IMR-90 (cell line): ENCODE results near the gene IGF1R. TPM values are rescaled to one million over a fixed set of nuclear protein-coding genes. Genes with fewer than 3 reads are reported as not detected.

Source experiments
- ATAC-seq: fragments of 200-7000 bp; cut with Tn5 transposase; 2 replicates; pipeline ENCODE4 v1.9.1; 2020; ENCODE audit warnings: low read depth, mild to moderate bottlenecking, moderate library complexity
- BruUV-seq: library from RNA; stranded (reverse); fragments of 400-500 nt; replicated peaks from 2 replicates; lab custom pipeline; 2021; lab: Mats Ljungman, UMichigan
- CTCF ChIA-PET: fragments of 300-600 bp; formaldehyde crosslinking; extraction: SDS; loops from one replicate; lab custom pipeline; 2021; ENCODE audit warnings: antibody characterized with exemption; lab: Yijun Ruan, JAX
- POLR2A ChIA-PET: fragments of 300-600 bp; sonication (Branson Sonifier 250); formaldehyde crosslinking; loops from one replicate; lab custom pipeline; 2022; ENCODE audit warnings: antibody characterized with exemption; ENCODE audit not compliant: unreplicated experiment; lab: Charles Lee
- DNase-seq: peaks from one replicate; pipeline ENCODE4 v3.0.0; 2013
- H2AFZ ChIP-seq: replicated peaks from 2 replicates; pipeline ENCODE3; 2013; ENCODE audit warnings: low read length, mild to moderate bottlenecking; ENCODE audit not compliant: poor library complexity
- H2AK5ac ChIP-seq: 2 replicates; pipeline ENCODE4 v1.6.1; 2013; ENCODE audit warnings: low read depth, low read length, inconsistent platforms
- H2AK9ac ChIP-seq: replicated peaks from 2 replicates; pipeline ENCODE3; 2013; ENCODE audit warnings: mild to moderate bottlenecking, low read depth, low read length, moderate library complexity; ENCODE audit not compliant: poor library complexity
- H2BK120ac ChIP-seq: 2 replicates; pipeline ENCODE4 v1.6.1; 2013; ENCODE audit warnings: low read depth, low read length, inconsistent platforms
- H2BK15ac ChIP-seq: 3 replicates; pipeline ENCODE4 v1.6.1; 2013; ENCODE audit warnings: low read depth, low read length, inconsistent platforms
- H2BK20ac ChIP-seq: 2 replicates; pipeline ENCODE4 v1.6.1; 2013; ENCODE audit warnings: low read depth, mild to moderate bottlenecking, inconsistent platforms, low read length, moderate library complexity
- H2BK5ac ChIP-seq: 2 replicates; pipeline ENCODE4 v1.6.1; 2013; ENCODE audit warnings: mild to moderate bottlenecking, low read depth, low read length, inconsistent platforms; ENCODE audit not compliant: poor library complexity, severe bottlenecking
- H3K14ac ChIP-seq: replicated peaks from 2 replicates; pipeline ENCODE4 v1.6.1; 2013; ENCODE audit warnings: low read depth, low read length, inconsistent platforms
- H3K18ac ChIP-seq: 2 replicates; pipeline ENCODE4 v1.6.1; 2013; ENCODE audit warnings: low read depth, low read length, control low read depth
- H3K23ac ChIP-seq: 2 replicates; pipeline ENCODE4 v1.6.1; 2013; ENCODE audit warnings: low read depth, low read length, inconsistent platforms
- H3K27ac ChIP-seq: 2 replicates; pipeline ENCODE4 v1.5.1; 2013; ENCODE audit warnings: mild to moderate bottlenecking, control low read depth, low read length; ENCODE audit not compliant: insufficient read depth
- H3K27me3 ChIP-seq: 2 replicates; pipeline ENCODE4 v1.6.1; 2013; ENCODE audit warnings: low read length; ENCODE audit not compliant: control insufficient read depth, insufficient read depth
- H3K36me3 ChIP-seq: 2 replicates; pipeline ENCODE4 v1.6.1; 2013; ENCODE audit warnings: low read length, mixed read lengths; ENCODE audit not compliant: control insufficient read depth, insufficient read depth
- H3K4ac ChIP-seq: 2 replicates; pipeline ENCODE4 v1.6.1; 2013; ENCODE audit warnings: low read depth, low read length, inconsistent platforms
- H3K4me1 ChIP-seq: 2 replicates; pipeline ENCODE4 v1.6.1; 2013; ENCODE audit warnings: low read length, mixed read lengths; ENCODE audit not compliant: control insufficient read depth, insufficient read depth
- H3K4me2 ChIP-seq: 2 replicates; pipeline ENCODE4 v1.6.1; 2013; ENCODE audit warnings: low read depth, mild to moderate bottlenecking, control low read depth, low read length, moderate library complexity
- H3K4me3 ChIP-seq: 2 replicates; pipeline ENCODE4 v1.5.1; 2013; ENCODE audit warnings: low read depth, mild to moderate bottlenecking, control low read depth, low read length, moderate library complexity; ENCODE audit not compliant: insufficient read depth
- H3K56ac ChIP-seq: 2 replicates; pipeline ENCODE4 v1.6.1; 2013; ENCODE audit warnings: low read length, inconsistent platforms; ENCODE audit not compliant: insufficient read depth; ENCODE audit errors: extremely low read depth
- H3K79me1 ChIP-seq, 2 experiments: 2 replicates each; pipeline ENCODE4 v1.6.1; 2013; ENCODE audit warnings: low read length in 2 of 2, inconsistent platforms in 1 of 2, low read depth in 1 of 2
- H3K9ac ChIP-seq: 2 replicates; pipeline ENCODE4 v1.6.1; 2013; ENCODE audit warnings: low read depth, low read length, control low read depth
- H3K9me1 ChIP-seq: 2 replicates; pipeline ENCODE4 v1.6.1; 2013; ENCODE audit warnings: low read length, inconsistent platforms; ENCODE audit not compliant: insufficient read depth
- H3K9me3 ChIP-seq: 2 replicates; pipeline ENCODE4 v1.6.1; 2013; ENCODE audit warnings: low read length; ENCODE audit not compliant: control insufficient read depth, insufficient read depth
- H4K20me1 ChIP-seq: 2 replicates; pipeline ENCODE4 v1.6.1; 2013; ENCODE audit warnings: low read length, inconsistent platforms; ENCODE audit not compliant: insufficient read depth
- H4K5ac ChIP-seq: 2 replicates; pipeline ENCODE4 v1.6.1; 2013; ENCODE audit warnings: mild to moderate bottlenecking, low read depth, low read length, control low read depth
- H4K8ac ChIP-seq, 2 experiments: 2 replicates each; pipeline ENCODE4 v1.6.1; 2013; ENCODE audit warnings: low read depth in 2 of 2, low read length in 2 of 2, control low read depth in 1 of 2, inconsistent platforms in 1 of 2
- H4K91ac ChIP-seq: 2 replicates; pipeline ENCODE4 v1.6.1; 2013; ENCODE audit warnings: low read depth, low read length, inconsistent platforms; ENCODE audit not compliant: insufficient read depth
- BHLHE40 ChIP-seq: fragments of 150-350 bp; IDR thresholded peaks from 2 replicates; pipeline ENCODE4 v1.6.1; 2016; ENCODE audit warnings: mild to moderate bottlenecking, low read depth, low read length
- CEBPB ChIP-seq: IDR thresholded peaks from 2 replicates; pipeline ENCODE4 v1.6.1; 2012; ENCODE audit warnings: low read depth, low read length, improper control_type of control experiment
- CHD1 ChIP-seq: IDR thresholded peaks from 2 replicates; pipeline ENCODE4 v1.6.1; 2012; ENCODE audit warnings: low read depth, low read length, improper control_type of control experiment
- FOS ChIP-seq: fragments of 150-350 bp; IDR thresholded peaks from 2 replicates; pipeline ENCODE4 v1.6.1; 2016; ENCODE audit warnings: low read depth, low read length
- MAFK ChIP-seq: IDR thresholded peaks from 2 replicates; pipeline ENCODE4 v1.6.1; 2012; ENCODE audit warnings: low read depth, low read length, improper control_type of control experiment
- MAZ ChIP-seq: IDR thresholded peaks from 2 replicates; pipeline ENCODE4 v1.6.1; 2012; ENCODE audit warnings: low read depth, mild to moderate bottlenecking, low read length, improper control_type of control experiment, moderate library complexity, borderline replicate concordance
- NFE2L2 ChIP-seq: fragments of 150-350 bp; IDR thresholded peaks from 2 replicates; pipeline ENCODE4 v1.6.1; 2016; ENCODE audit warnings: low read depth, mild to moderate bottlenecking, low read length
- POLR2A ChIP-seq: IDR thresholded peaks from 2 replicates; pipeline ENCODE4 v1.6.1; 2012; ENCODE audit warnings: mild to moderate bottlenecking, low read depth, low read length
- RAD21 ChIP-seq: IDR thresholded peaks from 2 replicates; pipeline ENCODE4 v1.6.1; 2012; ENCODE audit warnings: low read length, improper control_type of control experiment
- RCOR1 ChIP-seq: IDR thresholded peaks from 2 replicates; pipeline ENCODE4 v1.6.1; 2012; ENCODE audit warnings: mild to moderate bottlenecking, low read length, improper control_type of control experiment; ENCODE audit not compliant: insufficient replicate concordance
- RFX5 ChIP-seq: IDR thresholded peaks from 2 replicates; pipeline ENCODE4 v1.8.0; 2012; ENCODE audit warnings: low read depth, mild to moderate bottlenecking, low read length, moderate library complexity
- SMC3 ChIP-seq: fragments of 150-350 bp; IDR thresholded peaks from 2 replicates; pipeline ENCODE4 v1.6.1; 2016; ENCODE audit warnings: low read depth, mild to moderate bottlenecking, antibody characterized with exemption, low read length, moderate library complexity
- WGBS, 2 experiments: methylation state at CpG; one replicate each; pipeline versions ENCODE4 v1.1.5 to v1.1.7; 2013; ENCODE audit warnings: missing lambda C conversion rate in 2 of 2; ENCODE audit not compliant: insufficient read length in 1 of 2; ENCODE audit errors: extremely low coverage in 2 of 2; 5-methylcytosine and 5-hydroxymethylcytosine counted together
- dilution Hi-C: fragments of 300-500 bp; cut with HindIII; formaldehyde crosslinking; loops from one replicate; pipeline ENCODE4 v1.14.3; 2018; ENCODE audit warnings: low sequenced_read_pairs; ENCODE audit not compliant: unreplicated experiment
- in situ Hi-C: fragments of 300-500 bp; cut with MboI; formaldehyde crosslinking; loops from 3 replicates; pipeline ENCODE4 v1.14.3; 2019; ENCODE audit warnings: low sequenced_read_pairs, inconsistent platforms, mixed read lengths
- intact Hi-C: fragments of 100-400 bp; cut with micrococcal nuclease; formaldehyde crosslinking; loops from 2 replicates; pipeline ENCODE4 v1.10.0; 2022
- polyA plus RNA-seq, 3 experiments: library from polyadenylated mRNA; depleted of rRNA; stranded (reverse); fragments of >200 nt; gene quantifications; 2 replicates each; pipeline ENCODE4 v1.2.3, GENCODE V29; 2012; ENCODE audit warnings: low replicate concordance in 1 of 3
- total RNA-seq: library from RNA; depleted of rRNA; stranded (reverse); fragments of >200 nt; gene quantifications from 2 replicates; pipeline ENCODE4 v1.2.3, GENCODE V29; 2012
- TF ChIP-seq, protein P1 (sequence below): fragments of 150-350 bp; IDR thresholded peaks from 2 replicates; pipeline ENCODE4 v1.6.1; 2016; ENCODE audit warnings: low read depth, mild to moderate bottlenecking, low read length, moderate library complexity, borderline replicate concordance
- TF ChIP-seq, protein P2 (sequence below): conservative IDR thresholded peaks from 2 replicates; pipeline ENCODE4 v1.5.1; 2012; ENCODE audit warnings: mild to moderate bottlenecking, low read depth, low read length, improper control_type of control experiment
- TF ChIP-seq, protein P3 (sequence below): fragments of 150-350 bp; IDR thresholded peaks from 2 replicates; pipeline ENCODE4 v1.6.1; 2017; ENCODE audit warnings: mild to moderate bottlenecking, antibody characterized with exemption, low read length, low read depth

Gene IGF1R
- total and polyA plus RNA-seq, 2 of the 4 experiments (the other 2 are of a cell fraction): 24.0 to 24.9 TPM

DNA sequence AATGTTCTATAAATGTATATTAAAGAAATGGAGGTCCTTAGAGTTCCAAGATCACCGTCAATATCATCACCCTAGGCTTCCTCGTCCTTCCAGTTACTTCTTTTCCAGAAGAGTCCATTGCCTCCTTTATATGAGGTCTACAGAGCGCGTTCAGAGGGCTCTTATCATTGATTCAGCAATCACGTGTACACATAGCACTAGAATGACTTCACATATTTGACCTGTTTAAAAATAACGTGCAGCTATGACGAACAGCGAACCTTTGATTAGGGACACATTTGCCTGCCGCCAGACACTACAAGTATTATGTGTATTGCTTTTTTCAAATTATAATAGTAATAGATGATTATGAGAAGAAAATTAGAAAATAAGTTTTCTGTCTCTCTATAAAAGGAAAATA, 26.0 kb downstream of the IGF1R start:
- POLR2A ChIA-PET: interaction anchor here (0.5 kb wide), 1 partner anchor 1137 kb away, joined by 3 read pairs; no protein-coding TSS in a partner anchor

More for the DNA sequence above, 26.0 kb downstream of the IGF1R start:
- Histone ChIP-seq H3K4ac (no peak overlapping the region), H3K4me3 (no peak overlapping the region), H3K56ac (no peak overlapping the region), H4K91ac (no peak overlapping the region), H4K5ac (no peak overlapping the region), H2BK120ac (no peak overlapping the region), H3K9me3 (no peaks in the 10 kb centered on the region), H3K14ac (no peak overlapping the region), H3K23ac (no peak overlapping the region), H2BK15ac (no peak overlapping the region), H3K9ac (no peak overlapping the region), H4K8ac (no peak overlapping the region), H4K20me1 (peaks cover 84% of the 10 kb centered on the region), H3K27me3 (no peaks in the 10 kb centered on the region), H3K18ac (no peak overlapping the region), H2AFZ (no peak overlapping the region), H2AK9ac (no peak overlapping the region), H2BK20ac (no peak overlapping the region), H3K4me2 (no peak overlapping the region), H3K4me1 (peaks cover 25% of the 10 kb centered on the region), H3K79me1 (peaks cover 11 to 80% of the 10 kb centered on the region in 2 experiments), H3K27ac (no peak overlapping the region), H3K36me3 (no peaks in the 10 kb centered on the region), H3K9me1 (peaks cover 35% of the 10 kb centered on the region), H2AK5ac (no peak overlapping the region), H2BK5ac (no peak overlapping the region)
- intact Hi-C loops: loop anchor here (5.0 kb wide), 1 partner anchor 53 kb away; no protein-coding TSS in a partner anchor
- TF ChIP-seq NFE2L2: no peak
- no peak for TF ChIP-seq MAFK
- TF ChIP-seq, protein P1, sequence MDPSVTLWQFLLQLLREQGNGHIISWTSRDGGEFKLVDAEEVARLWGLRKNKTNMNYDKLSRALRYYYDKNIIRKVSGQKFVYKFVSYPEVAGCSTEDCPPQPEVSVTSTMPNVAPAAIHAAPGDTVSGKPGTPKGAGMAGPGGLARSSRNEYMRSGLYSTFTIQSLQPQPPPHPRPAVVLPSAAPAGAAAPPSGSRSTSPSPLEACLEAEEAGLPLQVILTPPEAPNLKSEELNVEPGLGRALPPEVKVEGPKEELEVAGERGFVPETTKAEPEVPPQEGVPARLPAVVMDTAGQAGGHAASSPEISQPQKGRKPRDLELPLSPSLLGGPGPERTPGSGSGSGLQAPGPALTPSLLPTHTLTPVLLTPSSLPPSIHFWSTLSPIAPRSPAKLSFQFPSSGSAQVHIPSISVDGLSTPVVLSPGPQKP: no peak
- no peak for TF ChIP-seq CEBPB
- TF ChIP-seq FOS: no peak
- no peak for TF ChIP-seq BHLHE40
- TF ChIP-seq POLR2A: no peak
- no peak for TF ChIP-seq CHD1
- TF ChIP-seq RAD21: no peak
- TF ChIP-seq RFX5: no peak
- TF ChIP-seq, protein P2, sequence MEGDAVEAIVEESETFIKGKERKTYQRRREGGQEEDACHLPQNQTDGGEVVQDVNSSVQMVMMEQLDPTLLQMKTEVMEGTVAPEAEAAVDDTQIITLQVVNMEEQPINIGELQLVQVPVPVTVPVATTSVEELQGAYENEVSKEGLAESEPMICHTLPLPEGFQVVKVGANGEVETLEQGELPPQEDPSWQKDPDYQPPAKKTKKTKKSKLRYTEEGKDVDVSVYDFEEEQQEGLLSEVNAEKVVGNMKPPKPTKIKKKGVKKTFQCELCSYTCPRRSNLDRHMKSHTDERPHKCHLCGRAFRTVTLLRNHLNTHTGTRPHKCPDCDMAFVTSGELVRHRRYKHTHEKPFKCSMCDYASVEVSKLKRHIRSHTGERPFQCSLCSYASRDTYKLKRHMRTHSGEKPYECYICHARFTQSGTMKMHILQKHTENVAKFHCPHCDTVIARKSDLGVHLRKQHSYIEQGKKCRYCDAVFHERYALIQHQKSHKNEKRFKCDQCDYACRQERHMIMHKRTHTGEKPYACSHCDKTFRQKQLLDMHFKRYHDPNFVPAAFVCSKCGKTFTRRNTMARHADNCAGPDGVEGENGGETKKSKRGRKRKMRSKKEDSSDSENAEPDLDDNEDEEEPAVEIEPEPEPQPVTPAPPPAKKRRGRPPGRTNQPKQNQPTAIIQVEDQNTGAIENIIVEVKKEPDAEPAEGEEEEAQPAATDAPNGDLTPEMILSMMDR: no peak
- TF ChIP-seq, protein P3, sequence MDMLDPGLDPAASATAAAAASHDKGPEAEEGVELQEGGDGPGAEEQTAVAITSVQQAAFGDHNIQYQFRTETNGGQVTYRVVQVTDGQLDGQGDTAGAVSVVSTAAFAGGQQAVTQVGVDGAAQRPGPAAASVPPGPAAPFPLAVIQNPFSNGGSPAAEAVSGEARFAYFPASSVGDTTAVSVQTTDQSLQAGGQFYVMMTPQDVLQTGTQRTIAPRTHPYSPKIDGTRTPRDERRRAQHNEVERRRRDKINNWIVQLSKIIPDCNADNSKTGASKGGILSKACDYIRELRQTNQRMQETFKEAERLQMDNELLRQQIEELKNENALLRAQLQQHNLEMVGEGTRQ: no peak
- no peak for TF ChIP-seq SMC3
- TF ChIP-seq MAZ: no peak
- no peak for TF ChIP-seq RCOR1
- in situ Hi-C loops: no loop called here
- ATAC-seq (no peak), DNase-seq (no peak)
- CTCF ChIA-PET: no interaction called here
- no TSS peak for BruUV-seq
- dilution Hi-C loops: no loop called here
- 100% methylated on average over 3 of the region's 9 CpGs; no CpG with 5 or more reads in 1 of the 2 experiments for WGBS, 2 experiments
